Esophagus muscularis mucosa (tissue), 3 donors: ENCODE results near the gene DBF4B.

Source experiments
- CTCF ChIP-seq, 3 experiments: fragments of 200-600 bp in 2 of 3; fragments of 450-650 bp in 1 of 3; sonication (generic) in 2 of 3; IDR thresholded peaks; one replicate each; pipeline ENCODE4 v1.5.1; 2017 to 2019; ENCODE audit warnings: antibody characterized with exemption in 3 of 3, mild to moderate bottlenecking in 2 of 3, moderate library complexity in 1 of 3
- POLR2A ChIP-seq: fragments of 450-650 bp; IDR thresholded peaks from one replicate; pipeline ENCODE4 v1.6.1; 2017; ENCODE audit warnings: antibody characterized with exemption, moderate library complexity, mild to moderate bottlenecking, low read depth
- POLR2AphosphoS5 ChIP-seq, 2 donors: sonication (generic); formaldehyde crosslinking; IDR thresholded peaks; one replicate each; pipeline ENCODE4 v1.6.1; 2017; ENCODE audit warnings: antibody characterized with exemption in 2 of 2

GRCh38 chr17:44672479-44673093, 35.9 kb upstream of the DBF4B start:
- TF ChIP-seq CTCF (IDR thresholded peaks at IDR 0.05) (peak; percentile 25 to 51 (median 45)), POLR2AphosphoS5 (IDR thresholded peaks at IDR 0.05) (no peak), POLR2A (no peak)
